Activated T-cell treated with anti-CD3 and anti-CD28 coated beads, Interleukin-2, amount 50 U/mL, for 72 hours (primary cell): ENCODE results near the gene STYXL1. TPM values are rescaled to one million over a fixed set of nuclear protein-coding genes. Genes with fewer than 3 reads are reported as not detected.

Source experiments
- ATAC-seq, 2 donors: fragments of 150-1000 bp; cut with Tn5 transposase; replicated peaks in 1 of 2; 2 replicates each; pipeline ENCODE4 v1.10.0; 2021; ENCODE audit warnings: moderate library complexity in 2 of 2, mild to moderate bottlenecking in 1 of 2
- DNase-seq, 2 donors: peaks; one replicate each; pipeline ENCODE4 v3.0.0; 2021 to 2022; ENCODE audit warnings: mixed read lengths in 1 of 2
- H3K27ac Mint-ChIP-seq: one replicate; pipeline ENCODE4 v1.8.0; 2022; ENCODE audit warnings: mild to moderate bottlenecking, moderate library complexity, mixed read lengths
- H3K27me3 Mint-ChIP-seq: one replicate; pipeline ENCODE4 v1.8.0; 2022; ENCODE audit warnings: low read depth, mixed read lengths
- H3K36me3 Mint-ChIP-seq, 2 donors: one replicate each; pipeline ENCODE4 v1.8.0; 2022; ENCODE audit warnings: mixed read lengths in 2 of 2, mild to moderate bottlenecking in 1 of 2; ENCODE audit not compliant: insufficient read depth in 2 of 2
- H3K4me1 Mint-ChIP-seq: one replicate; pipeline ENCODE4 v1.8.0; 2022; ENCODE audit warnings: low read depth, mixed read lengths
- H3K4me3 Mint-ChIP-seq, 2 donors: one replicate each; pipeline ENCODE4 v1.8.0; 2022; ENCODE audit warnings: mild to moderate bottlenecking in 2 of 2, mixed read lengths in 2 of 2, moderate library complexity in 2 of 2
- H3K9me3 Mint-ChIP-seq, 2 donors: one replicate each; pipeline ENCODE4 v1.8.0; 2022; ENCODE audit warnings: mixed read lengths in 2 of 2
- total RNA-seq, 2 donors: library from RNA; stranded (reverse); gene quantifications; one replicate each; pipeline ENCODE4 v1.2.3, GENCODE V29; 2022

The STYXL1 gene
- total RNA-seq, 2 donors from 2014 or later = 52.0 to 54.6 TPM

GRCh38 chr7:75983471-75984129, 64.2 kb downstream of the STYXL1 start:
- H3K4me3 Mint-ChIP-seq = no peak overlapping the region
- no peak overlapping the region for H3K27ac Mint-ChIP-seq
- H3K4me1 Mint-ChIP-seq = no peaks in the 10 kb centered on the region
- no peaks in the 10 kb centered on the region for H3K27me3 Mint-ChIP-seq
- DNase-seq = no peak
- no peaks in the 10 kb centered on the region for H3K9me3 Mint-ChIP-seq
- H3K36me3 Mint-ChIP-seq = peaks cover 2 to 3% of the 10 kb centered on the region in 2 donors
- ATAC-seq = no peak

GRCh38 chr7:75982306-75983064, 65.3 kb downstream of the STYXL1 start:
- Mint-ChIP-seq H3K27me3 (no peaks in the 10 kb centered on the region), H3K27ac (no peak overlapping the region), H3K36me3 (peaks cover 2 to 3% of the 10 kb centered on the region in 2 donors), H3K9me3 (no peaks in the 10 kb centered on the region), H3K4me1 (no peaks in the 10 kb centered on the region), H3K4me3 (no peak overlapping the region)
- DNase-seq (no peak), ATAC-seq (no peak)

- Mint-ChIP-seq H3K27me3 (no peaks in the 10 kb centered on the region), H3K27ac (no peak overlapping the region), H3K9me3 (no peaks in the 10 kb centered on the region), H3K4me1 (no peaks in the 10 kb centered on the region), H3K36me3 (peaks cover 0 to 2% of the 10 kb centered on the region in 2 donors), H3K4me3 (no peak overlapping the region)
- DNase-seq (no peak), ATAC-seq (no peak)
These were observed 66.1 kb downstream of the STYXL1 start for GRCh38 chr7:75981453-75982305.

- DNase-seq = no peak
- Mint-ChIP-seq H3K27ac (no peak overlapping the region), H3K27me3 (no peaks in the 10 kb centered on the region), H3K36me3 (peaks cover 0 to 2% of the 10 kb centered on the region in 2 donors), H3K4me1 (no peaks in the 10 kb centered on the region), H3K4me3 (no peak overlapping the region), H3K9me3 (no peaks in the 10 kb centered on the region)
- ATAC-seq = no peak
These were observed 66.7 kb downstream of the STYXL1 start for GRCh38 chr7:75981203-75981452.

GRCh38 chr7:75980430-75981202, 67.2 kb downstream of the STYXL1 start:
- Mint-ChIP-seq H3K4me3 (no peak overlapping the region), H3K36me3 (peaks cover 0 to 2% of the 10 kb centered on the region in 2 donors), H3K4me1 (no peaks in the 10 kb centered on the region), H3K27me3 (no peaks in the 10 kb centered on the region), H3K27ac (no peak overlapping the region), H3K9me3 (no peaks in the 10 kb centered on the region)
- ATAC-seq = no peak
- no peak for DNase-seq

GRCh38 chr7:75979759-75980429, 67.9 kb downstream of the STYXL1 start:
- ATAC-seq (no peak), DNase-seq (no peak)
- H3K4me1 Mint-ChIP-seq = no peaks in the 10 kb centered on the region
- no peaks in the 10 kb centered on the region for H3K9me3 Mint-ChIP-seq
- H3K27me3 Mint-ChIP-seq = no peaks in the 10 kb centered on the region
- no peak overlapping the region for H3K27ac Mint-ChIP-seq
- no peak overlapping the region for H3K4me3 Mint-ChIP-seq
- H3K36me3 Mint-ChIP-seq = peaks cover under 1 to 2% of the 10 kb centered on the region in 2 donors

GRCh38 chr7:75977743-75978142, 70.1 kb downstream of the STYXL1 start:
- H3K4me3 Mint-ChIP-seq = no peak overlapping the region
- H3K27ac Mint-ChIP-seq = peak overlapping the region; percentile 40
- DNase-seq = no peak
- no peak for ATAC-seq
- H3K36me3 Mint-ChIP-seq = peaks cover 0 to 2% of the 10 kb centered on the region in 2 donors
- no peaks in the 10 kb centered on the region for H3K4me1 Mint-ChIP-seq
- H3K27me3 Mint-ChIP-seq = no peaks in the 10 kb centered on the region
- H3K9me3 Mint-ChIP-seq = no peaks in the 10 kb centered on the region

- no peak for ATAC-seq
- Mint-ChIP-seq H3K4me1 (peaks cover 5% of the 10 kb centered on the region), H3K27me3 (no peaks in the 10 kb centered on the region), H3K36me3 (peaks cover 0 to 2% of the 10 kb centered on the region in 2 donors), H3K9me3 (no peaks in the 10 kb centered on the region), H3K27ac (peak overlapping the region; percentile 9), H3K4me3 (no peak overlapping the region)
- DNase-seq = no peak
These were observed 75.6 kb downstream of the STYXL1 start for GRCh38 chr7:75971961-75972763.

- no peaks in the 10 kb centered on the region for H3K9me3 Mint-ChIP-seq
- no peaks in the 10 kb centered on the region for H3K27me3 Mint-ChIP-seq
- no peak overlapping the region for H3K4me3 Mint-ChIP-seq
- peaks cover 0 to 2% of the 10 kb centered on the region in 2 donors for H3K36me3 Mint-ChIP-seq
- H3K4me1 Mint-ChIP-seq = peaks cover 5% of the 10 kb centered on the region
- DNase-seq = no peak
- no peak for ATAC-seq
- peak overlapping the region; percentile 9 for H3K27ac Mint-ChIP-seq
These were observed 76.4 kb downstream of the STYXL1 start for GRCh38 chr7:75971309-75971960.

- Mint-ChIP-seq H3K27ac (no peak overlapping the region), H3K27me3 (no peaks in the 10 kb centered on the region), H3K36me3 (peaks cover 0 to 4% of the 10 kb centered on the region in 2 donors), H3K4me3 (no peak overlapping the region), H3K4me1 (peaks cover 5% of the 10 kb centered on the region), H3K9me3 (no peaks in the 10 kb centered on the region)
- ATAC-seq (no peak), DNase-seq (no peak)
These were observed 77.9 kb downstream of the STYXL1 start for GRCh38 chr7:75969704-75970498.

GRCh38 chr7:75969182-75969581, 78.6 kb downstream of the STYXL1 start:
- no peaks in the 10 kb centered on the region for H3K27me3 Mint-ChIP-seq
- no peak for ATAC-seq
- no peak for DNase-seq
- H3K36me3 Mint-ChIP-seq = peaks cover 0 to 2% of the 10 kb centered on the region in 2 donors
- no peaks in the 10 kb centered on the region for H3K9me3 Mint-ChIP-seq
- no peak overlapping the region for H3K27ac Mint-ChIP-seq
- peaks cover 5% of the 10 kb centered on the region for H3K4me1 Mint-ChIP-seq
- H3K4me3 Mint-ChIP-seq = no peak overlapping the region
